GM18508 (cell line): ENCODE results near the gene EFCAB8.

ENCODE experiments used
- ATAC-seq: cut with Tn5 transposase; IDR thresholded peaks from one replicate; pipeline ENCODE4 v1.9.1; 2021; ENCODE audit warnings: moderate number of reproducible peaks; ENCODE audit not compliant: insufficient read depth, unreplicated experiment

The EFCAB8 gene

GRCh38 chr20:32908334-32909292 is 49.9 kb downstream of the EFCAB8 start:
- no peak for ATAC-seq

- no peak for ATAC-seq
Measured at GRCh38 chr20:32909451-32909850, 50.7 kb downstream of the EFCAB8 start.

- no peak for ATAC-seq
Measured at GRCh38 chr20:32909896-32910571, 51.3 kb downstream of the EFCAB8 start.

GRCh38 chr20:32911355-32911754 is 52.6 kb downstream of the EFCAB8 start:
- no peak for ATAC-seq

- no peak for ATAC-seq
Measured at GRCh38 chr20:32912688-32913087, 54.0 kb downstream of the EFCAB8 start.

GRCh38 chr20:32914031-32914430 is 55.3 kb downstream of the EFCAB8 start:
- no peak for ATAC-seq

GRCh38 chr20:32917191-32917950 is 58.6 kb downstream of the EFCAB8 start:
- no peak for ATAC-seq

GRCh38 chr20:32918296-32918695 is 59.6 kb downstream of the EFCAB8 start:
- no peak for ATAC-seq

GRCh38 chr20:32918751-32919150 is 60.0 kb downstream of the EFCAB8 start:
- no peak for ATAC-seq

- no peak for ATAC-seq
Measured at GRCh38 chr20:32920066-32920465, 61.3 kb downstream of the EFCAB8 start.

- ATAC-seq: no peak
Measured at GRCh38 chr20:32920530-32921298, 62.0 kb downstream of the EFCAB8 start.

GRCh38 chr20:32922466-32922865 is 63.7 kb downstream of the EFCAB8 start:
- no peak for ATAC-seq

- ATAC-seq: no peak
Measured at GRCh38 chr20:32924781-32925180, 66.1 kb downstream of the EFCAB8 start.

- ATAC-seq: no peak
Measured at GRCh38 chr20:32925481-32926196, 66.9 kb downstream of the EFCAB8 start.

- no peak for ATAC-seq
Measured at GRCh38 chr20:32929162-32929561, 70.4 kb downstream of the EFCAB8 start.

GRCh38 chr20:32930181-32930580 is 71.5 kb downstream of the EFCAB8 start:
- ATAC-seq: no peak

GRCh38 chr20:32930701-32931100 is 72.0 kb downstream of the EFCAB8 start:
- no peak for ATAC-seq

GRCh38 chr20:32934580-32934979 is 75.9 kb downstream of the EFCAB8 start:
- ATAC-seq: no peak

- ATAC-seq: no peak
Measured at GRCh38 chr20:32941155-32941885, 82.6 kb downstream of the EFCAB8 start.
